ENCODE measurements around the gene ABCC6. TPM values are rescaled to one million over a fixed set of nuclear protein-coding genes. Genes with fewer than 3 reads are reported as not detected.
A peak's percentile ranks its signal among the peaks of the same experiment; 100 is the strongest.
"Not testable (repeated sequence)": the region's sequence is repeated elsewhere in the genome, so short reads cannot be mapped to it uniquely, and the experiment has no call there.

Gene ABCC6
- polyA plus RNA-seq, 1 donor from 2014 or later = not detected

GRCh38 chr16:16163109-16163508 lies 60.2 kb downstream of the ABCC6 start:
- peaks cover 12 to 17% (median 15%) of the 10 kb centered on the region in 3 donors for H3K9me3 Mint-ChIP-seq
- no peaks in the 10 kb centered on the region for H3K4me1 Mint-ChIP-seq
- no peaks in the 10 kb centered on the region for H3K36me3 Mint-ChIP-seq
- no peak overlapping the region for H3K4me3 Mint-ChIP-seq
- peaks cover 8% of the 10 kb centered on the region for H3K27me3 Mint-ChIP-seq
- peak overlapping the region in 1 of 3 donors; percentile 83 for H3K27ac Mint-ChIP-seq

GRCh38 chr16:16162591-16162990 lies 60.7 kb downstream of the ABCC6 start:
- H3K9me3 Mint-ChIP-seq = peaks cover 13 to 20% (median 18%) of the 10 kb centered on the region in 3 donors

GRCh38 chr16:16161840-16162239 lies 61.5 kb downstream of the ABCC6 start:
- H3K27ac Mint-ChIP-seq, H3K36me3 Mint-ChIP-seq, H3K4me1 Mint-ChIP-seq, H3K27me3 Mint-ChIP-seq: not testable (repeated sequence)
- peaks cover 13 to 20% (median 18%) of the 10 kb centered on the region in 3 donors for H3K9me3 Mint-ChIP-seq
- peak overlapping the region in 1 of 4 donors; percentile 25 for H3K4me3 Mint-ChIP-seq

More at GRCh38 chr16:16162591-16162990, 60.7 kb downstream of the ABCC6 start:
- H3K27ac Mint-ChIP-seq = peak overlapping the region in 1 of 3 donors; percentile 83
- no peak overlapping the region for H3K4me3 Mint-ChIP-seq
- peaks cover 8% of the 10 kb centered on the region for H3K27me3 Mint-ChIP-seq
- H3K4me1 Mint-ChIP-seq = no peaks in the 10 kb centered on the region
- no peaks in the 10 kb centered on the region for H3K36me3 Mint-ChIP-seq

GRCh38 chr16:16161319-16161718 lies 62.0 kb downstream of the ABCC6 start:
- Mint-ChIP-seq H3K4me1 (no peaks in the 10 kb centered on the region), H3K36me3 (no peaks in the 10 kb centered on the region), H3K27me3 (peaks cover 8% of the 10 kb centered on the region), H3K27ac (no peak overlapping the region), H3K9me3 (peaks cover 13 to 20% (median 20%) of the 10 kb centered on the region in 3 donors), H3K4me3 (no peak overlapping the region)

DNA sequence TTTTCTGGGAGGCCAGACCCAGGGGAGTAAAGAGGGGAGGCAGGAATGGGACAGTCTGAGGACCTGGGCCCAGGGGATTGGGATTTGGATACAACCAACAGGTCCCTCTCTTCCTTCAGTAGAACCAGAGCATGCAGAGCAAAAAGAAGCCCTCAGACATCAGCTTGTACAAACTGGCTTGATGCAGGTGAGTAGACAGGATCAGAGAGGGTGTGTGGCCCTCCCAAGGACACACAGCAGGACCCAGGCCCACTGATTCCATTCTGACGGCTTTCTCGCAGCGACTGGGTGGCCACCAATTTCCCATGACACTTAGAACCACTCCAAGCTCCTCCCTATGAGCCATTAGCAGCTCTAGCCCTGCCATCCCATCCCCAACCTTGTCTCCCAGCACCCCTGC lies 63.6 kb downstream of the ABCC6 start:
- Mint-ChIP-seq H3K9me3 (peaks cover 13 to 21% (median 20%) of the 10 kb centered on the region in 3 donors), H3K27ac (no peak overlapping the region), H3K36me3 (no peaks in the 10 kb centered on the region), H3K4me1 (no peaks in the 10 kb centered on the region), H3K27me3 (peaks cover 5% of the 10 kb centered on the region), H3K4me3 (peak overlapping the region in 1 of 4 donors; percentile 73)

DNA sequence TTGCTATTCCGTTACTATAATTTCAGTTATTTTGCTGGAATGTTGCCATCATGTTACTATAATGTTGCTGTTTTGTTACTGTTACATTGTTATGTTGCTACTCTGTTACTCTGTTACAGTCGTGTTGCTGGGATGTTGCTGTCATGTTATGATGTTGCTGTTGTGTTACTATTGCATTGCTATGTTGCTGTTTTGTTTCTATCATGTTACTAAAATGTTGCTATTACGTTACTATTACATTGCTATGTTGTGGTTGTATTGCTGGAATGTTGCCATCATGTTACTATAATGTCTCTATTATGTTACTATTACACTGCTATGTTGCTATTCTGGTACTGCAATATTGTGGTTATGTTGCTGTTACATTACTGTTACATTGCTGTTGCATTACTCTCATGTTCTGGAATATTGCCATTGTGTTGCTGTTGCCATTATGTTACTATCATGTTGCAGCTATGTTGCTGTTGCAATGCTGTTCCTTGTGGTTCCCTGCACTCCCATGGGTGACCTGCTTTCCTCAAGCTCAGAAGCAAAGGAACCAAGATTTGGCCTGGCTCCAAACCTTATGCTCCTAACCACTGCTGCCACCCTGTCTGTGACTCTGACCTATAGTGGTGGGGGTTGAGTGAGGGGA lies 64.4 kb downstream of the ABCC6 start:
- Mint-ChIP-seq H3K9me3 (peaks cover 13 to 21% (median 16%) of the 10 kb centered on the region in 3 donors), H3K36me3 (no peaks in the 10 kb centered on the region), H3K27ac (no peak overlapping the region), H3K4me3 (no peak overlapping the region), H3K4me1 (no peaks in the 10 kb centered on the region), H3K27me3 (peaks cover 5% of the 10 kb centered on the region)

- H3K36me3 Mint-ChIP-seq = no peaks in the 10 kb centered on the region
- peaks cover 3% of the 10 kb centered on the region for H3K27me3 Mint-ChIP-seq
- H3K4me3 Mint-ChIP-seq = peak overlapping the region in 1 of 4 donors; percentile 9
- H3K27ac Mint-ChIP-seq = no peak overlapping the region
- peaks cover 13 to 21% (median 16%) of the 10 kb centered on the region in 3 donors for H3K9me3 Mint-ChIP-seq
- H3K4me1 Mint-ChIP-seq = no peaks in the 10 kb centered on the region
These were observed 65.1 kb downstream of the ABCC6 start for GRCh38 chr16:16158082-16158658.

- no peaks in the 10 kb centered on the region for H3K4me1 Mint-ChIP-seq
- no peak overlapping the region for H3K27ac Mint-ChIP-seq
- H3K4me3 Mint-ChIP-seq = no peak overlapping the region
- H3K36me3 Mint-ChIP-seq = no peaks in the 10 kb centered on the region
- peaks cover 3% of the 10 kb centered on the region for H3K27me3 Mint-ChIP-seq
- peaks cover 13 to 19% (median 16%) of the 10 kb centered on the region in 3 donors for H3K9me3 Mint-ChIP-seq
These were observed 66.1 kb downstream of the ABCC6 start for GRCh38 chr16:16157166-16157565.

DNA sequence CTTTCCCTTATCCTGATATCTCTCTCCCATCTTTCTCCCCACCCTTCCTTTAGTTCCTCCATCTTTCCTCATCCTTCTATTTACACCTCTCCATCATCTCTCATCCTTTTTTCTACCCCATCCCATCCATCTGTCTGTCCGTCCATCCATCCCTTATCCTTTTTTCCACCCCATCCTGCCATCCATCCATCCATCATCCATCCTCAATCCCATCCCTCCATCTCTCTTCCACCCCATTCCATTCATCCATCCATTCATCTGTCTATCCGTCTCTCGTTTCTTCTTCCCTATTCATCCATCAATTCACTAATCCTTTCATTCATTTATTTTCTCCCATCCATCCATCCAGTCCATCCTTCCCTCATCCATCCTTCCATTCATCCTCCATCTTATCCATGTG lies 68.1 kb downstream of the ABCC6 start:
- H3K27me3 Mint-ChIP-seq = no peaks in the 10 kb centered on the region
- H3K4me3 Mint-ChIP-seq = no peak overlapping the region
- H3K4me1 Mint-ChIP-seq = peaks cover 0 to 3% (median 0%) of the 10 kb centered on the region in 3 donors
- H3K9me3 Mint-ChIP-seq = peaks cover 7 to 18% (median 16%) of the 10 kb centered on the region in 3 donors
- H3K27ac Mint-ChIP-seq = peak overlapping the region in 1 of 3 donors; percentile 17
- no peaks in the 10 kb centered on the region for H3K36me3 Mint-ChIP-seq

DNA sequence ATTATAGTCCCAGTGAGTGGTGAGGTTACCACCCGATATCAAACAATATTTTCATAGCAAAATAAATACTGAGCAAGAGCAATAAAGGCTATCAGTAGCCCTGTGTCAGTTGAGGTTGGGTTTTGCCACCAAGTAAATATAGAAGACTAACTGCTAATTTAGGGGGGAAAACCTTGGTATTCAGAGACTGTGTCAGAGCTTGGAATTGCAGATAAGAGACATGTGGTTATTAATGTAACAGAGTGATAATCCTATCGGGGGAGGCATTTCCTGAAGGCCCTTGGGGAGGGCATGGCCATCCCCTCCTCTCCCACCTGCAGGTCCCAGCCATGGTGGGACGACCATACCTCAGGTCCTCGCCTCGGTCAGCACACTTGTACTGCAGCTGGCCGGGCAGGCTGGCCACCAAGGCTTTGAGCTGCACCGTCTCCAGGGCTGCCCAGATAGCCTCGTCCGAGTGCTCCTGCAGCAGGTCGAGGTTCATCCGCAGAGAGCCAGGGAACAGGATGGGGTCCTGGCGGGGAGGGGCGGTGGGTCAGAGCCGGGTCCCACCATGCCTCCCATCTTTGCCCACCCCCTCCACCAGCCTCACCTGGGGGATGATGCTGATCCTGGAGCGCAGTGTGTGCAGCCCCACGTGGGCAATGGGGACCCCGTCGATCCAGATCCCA lies 68.9 kb downstream of the ABCC6 start:
- Mint-ChIP-seq H3K4me1 (peaks cover 0 to 3% (median 0%) of the 10 kb centered on the region in 3 donors), H3K4me3 (no peak overlapping the region)

DNA sequence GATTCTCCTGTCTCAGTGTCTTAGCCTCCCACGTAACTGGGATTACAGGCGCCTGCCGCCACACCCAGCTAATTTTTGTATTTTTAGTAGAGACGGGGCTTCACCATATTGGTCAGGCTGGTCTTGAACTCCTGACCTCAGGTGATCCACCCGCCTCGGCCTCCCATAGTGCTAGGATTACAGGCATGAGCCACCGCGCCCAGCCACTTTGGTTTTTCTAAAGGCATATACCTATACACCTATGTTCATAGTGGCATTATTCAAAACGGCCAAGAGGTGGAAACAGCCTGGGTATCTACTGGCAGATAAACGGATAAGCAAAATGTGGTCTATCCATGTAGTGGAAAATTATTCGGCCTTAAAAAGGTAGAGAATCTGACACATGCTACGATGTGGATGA lies 70.3 kb downstream of the ABCC6 start:
- H3K4me1 Mint-ChIP-seq, H3K36me3 Mint-ChIP-seq: not testable (repeated sequence)

More for the DNA sequence above, 68.9 kb downstream of the ABCC6 start:
- Mint-ChIP-seq H3K9me3 (peaks cover 7 to 13% (median 12%) of the 10 kb centered on the region in 3 donors), H3K27me3 (no peaks in the 10 kb centered on the region), H3K36me3 (no peaks in the 10 kb centered on the region), H3K27ac (peak overlapping the region in 1 of 3 donors; percentile 17)

DNA sequence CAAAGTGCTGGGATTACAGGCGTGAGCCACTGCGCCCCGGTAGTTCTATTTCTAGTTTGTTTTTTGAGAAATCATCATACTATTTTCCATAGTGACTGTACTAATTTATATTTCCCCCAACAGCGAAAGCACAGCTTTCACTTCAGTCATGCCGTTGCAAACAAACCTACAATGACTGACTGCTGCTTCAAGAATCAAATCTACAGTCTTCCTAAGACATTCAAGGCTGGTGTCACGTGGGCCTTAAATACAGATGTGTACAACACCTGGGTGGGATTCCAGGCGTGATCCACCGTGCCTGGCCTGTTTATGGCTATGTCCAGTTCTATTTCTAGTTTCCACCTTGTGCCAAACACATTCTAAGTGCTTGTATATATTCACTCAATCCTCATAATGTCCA lies 72.0 kb downstream of the ABCC6 start:
- H3K9me3 Mint-ChIP-seq = peaks cover 0 to 1% (median 0%) of the 10 kb centered on the region in 3 donors
- no peak overlapping the region for H3K4me3 Mint-ChIP-seq
- H3K27me3 Mint-ChIP-seq = no peaks in the 10 kb centered on the region
- peak overlapping the region in 1 of 3 donors; percentile 25 for H3K27ac Mint-ChIP-seq
- no peaks in the 10 kb centered on the region for H3K36me3 Mint-ChIP-seq
- H3K4me1 Mint-ChIP-seq = peaks cover 0 to 3% (median 0%) of the 10 kb centered on the region in 3 donors

More for the DNA sequence above, 70.3 kb downstream of the ABCC6 start:
- not testable (repeated sequence) for H3K27ac Mint-ChIP-seq, H3K9me3 Mint-ChIP-seq, H3K27me3 Mint-ChIP-seq, H3K4me3 Mint-ChIP-seq

DNA sequence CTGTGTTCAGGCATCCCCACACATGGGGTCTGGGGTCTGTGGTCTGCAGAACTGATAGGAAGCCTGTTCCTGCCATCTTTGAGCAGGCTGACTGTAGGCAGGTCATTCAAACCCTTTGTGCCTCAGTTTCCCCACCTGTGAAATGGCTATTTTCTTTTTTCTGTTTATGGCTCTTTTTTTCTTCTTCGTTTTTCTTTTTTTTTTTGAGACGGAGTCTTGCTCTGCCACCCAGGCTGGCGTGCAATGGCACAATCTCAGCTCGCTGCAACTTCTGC lies 72.5 kb downstream of the ABCC6 start:
- H3K4me1 Mint-ChIP-seq = peaks cover 0 to 3% (median 0%) of the 10 kb centered on the region in 3 donors
- H3K9me3 Mint-ChIP-seq = no peaks in the 10 kb centered on the region
- H3K4me3 Mint-ChIP-seq = no peak overlapping the region
- no peaks in the 10 kb centered on the region for H3K36me3 Mint-ChIP-seq
- H3K27me3 Mint-ChIP-seq = no peaks in the 10 kb centered on the region
- peak overlapping the region in 1 of 3 donors; percentile 25 for H3K27ac Mint-ChIP-seq

- no peak overlapping the region for H3K27ac Mint-ChIP-seq
These were observed 73.0 kb downstream of the ABCC6 start for GRCh38 chr16:16150117-16150877.

DNA sequence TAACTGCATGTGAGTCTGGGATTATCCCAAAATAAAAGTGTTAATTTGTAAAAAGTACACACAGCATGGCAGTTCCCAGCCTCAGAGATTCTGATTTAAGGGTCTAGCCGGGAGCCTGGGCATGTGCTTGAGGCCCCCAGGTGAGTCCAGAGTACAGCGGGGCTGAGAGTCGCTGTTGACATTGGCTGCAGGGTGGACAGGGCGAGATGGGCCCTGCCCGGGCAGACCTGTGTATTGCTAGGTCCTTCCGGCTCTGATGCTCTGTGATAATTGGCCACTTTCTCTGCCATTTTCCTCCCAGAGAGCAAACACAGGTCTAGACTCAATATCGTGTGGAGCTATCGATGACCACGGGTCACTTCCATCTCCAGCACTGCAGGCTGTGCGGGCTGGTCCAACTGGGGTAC lies 73.6 kb downstream of the ABCC6 start:
- Mint-ChIP-seq H3K27ac (no peak overlapping the region), H3K36me3 (no peaks in the 10 kb centered on the region)

More at GRCh38 chr16:16150117-16150877, 73.0 kb downstream of the ABCC6 start:
- Mint-ChIP-seq H3K36me3 (no peaks in the 10 kb centered on the region), H3K9me3 (no peaks in the 10 kb centered on the region), H3K27me3 (no peaks in the 10 kb centered on the region), H3K4me3 (no peak overlapping the region), H3K4me1 (peaks cover 0 to 3% (median 0%) of the 10 kb centered on the region in 3 donors)

More for the DNA sequence above, 73.6 kb downstream of the ABCC6 start:
- Mint-ChIP-seq H3K4me1 (peaks cover 0 to 3% (median 0%) of the 10 kb centered on the region in 3 donors), H3K9me3 (no peaks in the 10 kb centered on the region), H3K27me3 (no peaks in the 10 kb centered on the region), H3K4me3 (no peak overlapping the region)

All from IgD-negative memory B cell (primary cell).